ENCODE measurements around the gene OTOA.
"Not testable (repeated sequence)": the region's sequence is repeated elsewhere in the genome, so short reads cannot be mapped to it uniquely, and the experiment has no call there.

DNA sequence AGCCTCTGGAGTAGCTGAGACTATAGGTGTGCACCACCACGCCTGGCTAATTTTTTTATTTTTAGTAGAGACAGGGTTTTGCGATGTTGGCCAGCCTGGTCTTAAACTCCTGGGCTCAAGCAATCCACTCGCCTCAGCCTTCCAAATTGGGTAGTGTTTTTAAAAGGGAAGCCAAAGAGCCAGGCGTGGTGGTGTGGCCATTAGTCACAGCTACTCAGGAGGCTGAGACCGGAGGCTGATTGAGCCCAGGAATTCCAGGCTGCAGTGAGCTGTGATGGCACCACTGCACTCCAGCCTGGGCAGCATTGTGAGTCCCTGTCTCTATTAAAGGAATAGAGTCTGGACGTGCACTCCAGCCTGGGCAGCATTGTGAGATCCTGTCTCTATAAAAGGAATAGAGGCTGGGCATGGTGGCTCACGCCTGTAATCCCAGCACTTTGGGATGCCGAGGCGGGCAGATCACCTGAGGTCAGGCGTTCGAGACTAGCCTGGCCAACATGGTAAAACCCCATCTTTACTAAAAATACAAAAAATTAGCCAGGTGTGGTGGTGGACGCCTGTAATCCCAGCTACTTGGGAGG is 13.9 kb upstream of the OTOA start:
- not testable (repeated sequence) for TF ChIP-seq POLR2A (IDR thresholded peaks at IDR 0.05; ENCODE audit: control extremely low read depth in 1 of 2, low read depth in 2 of 2, low read length in 2 of 2); HDAC6 (IDR thresholded peaks at IDR 0.05; ENCODE audit: low read depth, low read length); CTCF (IDR thresholded peaks at IDR 0.05; ENCODE audit: control extremely low read depth in 1 of 3, insufficient read depth in 1 of 3, low read depth in 1 of 3, low read length in 3 of 3); POLR2AphosphoS5 (IDR thresholded peaks at IDR 0.05; ENCODE audit: low read depth, low read length); POU5F1 (IDR thresholded peaks at IDR 0.05; ENCODE audit: low read depth, low read length); EZH2 (IDR thresholded peaks at IDR 0.05; ENCODE audit: low read depth, low read length, severe bottlenecking); TAF1 (IDR thresholded peaks at IDR 0.05; ENCODE audit: low read depth, low read length); NRF1 (IDR thresholded peaks at IDR 0.05; ENCODE audit: low read depth, low read length); TCF12 (IDR thresholded peaks at IDR 0.05; ENCODE audit: low read depth, low read length); CREB1 (IDR thresholded peaks at IDR 0.05); HDAC2 (IDR thresholded peaks at IDR 0.05; ENCODE audit: borderline replicate concordance in 1 of 2, low read depth in 2 of 2, low read length in 2 of 2); RAD21 (IDR thresholded peaks at IDR 0.05 in 1 of 2, conservative IDR thresholded peaks at IDR 0.05 in 1 of 2; ENCODE audit: low read depth in 2 of 2, low read length in 2 of 2); USF2 (IDR thresholded peaks at IDR 0.05; ENCODE audit: low read length)

Data from H1 (cell line).